Activated T-cell treated with anti-CD3 and anti-CD28 coated beads, Interleukin-2, amount 50 U/mL, for 72 hours (primary cell): Measurements from ENCODE around the gene GDF11. TPM values are rescaled to one million over a fixed set of nuclear protein-coding genes. Genes with fewer than 3 reads are reported as not detected.

ENCODE experiments used
- ATAC-seq, 2 donors: fragments of 150-1000 bp; cut with Tn5 transposase; replicated peaks in 1 of 2; 2 replicates each; pipeline ENCODE4 v1.10.0; 2021; ENCODE audit warnings: moderate library complexity in 2 of 2, mild to moderate bottlenecking in 1 of 2
- DNase-seq, 2 donors: peaks; one replicate each; pipeline ENCODE4 v3.0.0; 2021 to 2022; ENCODE audit warnings: mixed read lengths in 1 of 2
- H3K27ac Mint-ChIP-seq: one replicate; pipeline ENCODE4 v1.8.0; 2022; ENCODE audit warnings: mild to moderate bottlenecking, moderate library complexity, mixed read lengths
- H3K27me3 Mint-ChIP-seq: one replicate; pipeline ENCODE4 v1.8.0; 2022; ENCODE audit warnings: low read depth, mixed read lengths
- H3K36me3 Mint-ChIP-seq, 2 donors: one replicate each; pipeline ENCODE4 v1.8.0; 2022; ENCODE audit warnings: mixed read lengths in 2 of 2, mild to moderate bottlenecking in 1 of 2; ENCODE audit not compliant: insufficient read depth in 2 of 2
- H3K4me1 Mint-ChIP-seq: one replicate; pipeline ENCODE4 v1.8.0; 2022; ENCODE audit warnings: low read depth, mixed read lengths
- H3K4me3 Mint-ChIP-seq, 2 donors: one replicate each; pipeline ENCODE4 v1.8.0; 2022; ENCODE audit warnings: mild to moderate bottlenecking in 2 of 2, mixed read lengths in 2 of 2, moderate library complexity in 2 of 2
- H3K9me3 Mint-ChIP-seq, 2 donors: one replicate each; pipeline ENCODE4 v1.8.0; 2022; ENCODE audit warnings: mixed read lengths in 2 of 2
- total RNA-seq, 2 donors: library from RNA; stranded (reverse); gene quantifications; one replicate each; pipeline ENCODE4 v1.2.3, GENCODE V29; 2022

Gene GDF11
- total RNA-seq, 2 donors from 2014 or later = 3.4 to 4.8 TPM

DNA sequence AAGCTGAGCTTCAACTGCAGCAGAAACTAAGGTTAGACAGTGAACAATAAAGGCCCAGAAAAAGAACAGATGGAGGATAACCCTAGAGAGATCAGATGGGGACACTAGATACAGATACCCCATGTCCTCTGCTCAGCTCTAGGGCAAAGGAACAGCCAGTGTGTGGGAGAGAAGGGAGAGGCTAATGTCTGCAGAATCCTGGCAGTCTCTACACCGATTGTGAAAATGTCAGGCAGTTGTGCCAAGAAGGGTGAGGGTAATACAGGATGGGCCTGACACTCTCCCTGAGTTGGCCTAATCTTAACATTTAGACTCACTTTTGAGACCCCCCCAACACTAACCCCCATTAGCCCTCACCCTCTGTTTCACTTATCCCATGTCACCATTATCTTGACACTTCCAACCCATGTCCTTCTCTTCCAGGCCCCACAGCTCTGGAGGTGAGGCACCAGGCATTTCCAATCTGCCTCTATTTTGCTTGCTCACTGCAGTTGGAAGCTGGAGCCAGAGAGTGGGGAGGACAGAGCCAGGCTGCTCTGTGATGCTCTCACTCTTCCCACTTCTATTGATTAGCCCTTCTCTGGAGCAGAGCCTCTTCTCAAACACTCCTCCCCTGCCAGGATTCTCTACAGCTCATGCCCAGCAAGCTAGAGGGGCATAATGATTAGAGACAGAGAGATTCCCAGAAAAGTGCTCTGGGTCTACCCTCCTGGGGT is 30.1 kb upstream of the GDF11 start:
- Mint-ChIP-seq H3K27ac (no peak overlapping the region), H3K27me3 (peaks cover 23% of the 10 kb centered on the region), H3K9me3 (no peaks in the 10 kb centered on the region), H3K4me1 (peaks cover 36% of the 10 kb centered on the region), H3K36me3 (no peaks in the 10 kb centered on the region), H3K4me3 (no peak overlapping the region)
- ATAC-seq = no peak
- no peak for DNase-seq

DNA sequence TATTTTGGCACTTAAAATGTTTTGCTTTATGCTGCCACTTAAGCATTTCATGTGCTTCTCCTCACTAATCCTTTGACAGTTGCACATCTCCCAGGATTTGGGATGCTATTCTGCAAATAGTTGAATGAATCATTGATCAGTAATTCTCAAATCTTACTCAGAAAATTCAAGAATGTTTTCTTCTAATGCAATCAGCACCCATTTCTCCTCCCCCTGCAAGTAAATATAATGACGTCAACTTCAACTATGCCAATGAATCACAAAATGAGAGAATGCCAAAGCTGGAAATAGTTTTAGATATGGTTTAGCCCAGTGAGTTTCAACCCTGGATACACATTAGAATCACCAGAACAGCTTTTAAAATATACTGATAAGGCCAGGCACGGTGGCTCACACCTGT is 29.2 kb upstream of the GDF11 start:
- no peak overlapping the region for H3K4me3 Mint-ChIP-seq
- peaks cover 14% of the 10 kb centered on the region for H3K27me3 Mint-ChIP-seq
- no peaks in the 10 kb centered on the region for H3K36me3 Mint-ChIP-seq
- peaks cover 37% of the 10 kb centered on the region for H3K4me1 Mint-ChIP-seq
- DNase-seq (no peak), ATAC-seq (no peak)
- H3K9me3 Mint-ChIP-seq = no peaks in the 10 kb centered on the region
- peak overlapping the region; percentile 4 for H3K27ac Mint-ChIP-seq

GRCh38 chr12:55715169-55715764 is 27.7 kb upstream of the GDF11 start:
- Mint-ChIP-seq H3K4me3 (peak overlapping the region; percentile 98), H3K4me1 (peaks cover 36% of the 10 kb centered on the region), H3K9me3 (no peaks in the 10 kb centered on the region), H3K36me3 (no peaks in the 10 kb centered on the region), H3K27ac (peak overlapping the region; percentile 99), H3K27me3 (no peaks in the 10 kb centered on the region)
- DNase-seq (no peak), ATAC-seq (no peak)

- Mint-ChIP-seq H3K27ac (peak within 1 kb of the TSS; percentile 99), H3K4me1 (peaks cover 36% of the 10 kb centered on the region)
These were observed 26.9 kb upstream of the GDF11 start, which contains the start of gene BLOC1S1 for GRCh38 chr12:55715833-55716581. TSS of gene BLOC1S1 (plus strand) at chr12:55716046. CDS start at chr12:55716052, 6 bp downstream.

DNA sequence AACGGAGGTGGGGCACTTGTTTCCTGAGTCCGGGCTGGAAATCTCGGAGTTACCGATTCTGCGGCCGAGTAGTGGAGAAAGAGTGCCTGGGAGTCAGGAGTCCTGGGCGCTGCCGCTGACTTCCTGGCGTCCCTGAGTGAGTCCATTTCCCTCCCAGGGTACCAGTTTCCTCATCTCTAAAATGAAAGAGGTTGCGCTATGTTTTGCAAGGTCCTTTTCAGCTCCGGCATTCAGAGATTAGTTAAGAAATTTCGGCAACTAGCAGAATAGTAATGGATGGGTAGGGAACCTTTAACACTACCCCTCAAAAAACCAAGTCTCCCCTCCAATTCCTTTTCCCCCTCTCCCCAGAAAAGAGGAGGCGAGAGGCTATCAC is 26.4 kb upstream of the GDF11 start:
- no peaks in the 10 kb centered on the region for H3K27me3 Mint-ChIP-seq
- no peaks in the 10 kb centered on the region for H3K9me3 Mint-ChIP-seq
- H3K4me3 Mint-ChIP-seq = peak overlapping the region; percentile 98
- peak overlapping the region; percentile 99 for H3K27ac Mint-ChIP-seq
- H3K36me3 Mint-ChIP-seq = no peaks in the 10 kb centered on the region
- DNase-seq (no peak), ATAC-seq (no peak)
- H3K4me1 Mint-ChIP-seq = peaks cover 36% of the 10 kb centered on the region

More at GRCh38 chr12:55715833-55716581, 26.9 kb upstream of the GDF11 start, which contains the start of gene BLOC1S1:
- H3K36me3 Mint-ChIP-seq = no peaks in the 10 kb centered on the region
- no peaks in the 10 kb centered on the region for H3K27me3 Mint-ChIP-seq
- peak within 1 kb of the TSS; percentile 98 for H3K4me3 Mint-ChIP-seq
- ATAC-seq (peak; percentile 91 to 92), DNase-seq (peak; percentile 95 to 96)
- no peaks in the 10 kb centered on the region for H3K9me3 Mint-ChIP-seq

DNA sequence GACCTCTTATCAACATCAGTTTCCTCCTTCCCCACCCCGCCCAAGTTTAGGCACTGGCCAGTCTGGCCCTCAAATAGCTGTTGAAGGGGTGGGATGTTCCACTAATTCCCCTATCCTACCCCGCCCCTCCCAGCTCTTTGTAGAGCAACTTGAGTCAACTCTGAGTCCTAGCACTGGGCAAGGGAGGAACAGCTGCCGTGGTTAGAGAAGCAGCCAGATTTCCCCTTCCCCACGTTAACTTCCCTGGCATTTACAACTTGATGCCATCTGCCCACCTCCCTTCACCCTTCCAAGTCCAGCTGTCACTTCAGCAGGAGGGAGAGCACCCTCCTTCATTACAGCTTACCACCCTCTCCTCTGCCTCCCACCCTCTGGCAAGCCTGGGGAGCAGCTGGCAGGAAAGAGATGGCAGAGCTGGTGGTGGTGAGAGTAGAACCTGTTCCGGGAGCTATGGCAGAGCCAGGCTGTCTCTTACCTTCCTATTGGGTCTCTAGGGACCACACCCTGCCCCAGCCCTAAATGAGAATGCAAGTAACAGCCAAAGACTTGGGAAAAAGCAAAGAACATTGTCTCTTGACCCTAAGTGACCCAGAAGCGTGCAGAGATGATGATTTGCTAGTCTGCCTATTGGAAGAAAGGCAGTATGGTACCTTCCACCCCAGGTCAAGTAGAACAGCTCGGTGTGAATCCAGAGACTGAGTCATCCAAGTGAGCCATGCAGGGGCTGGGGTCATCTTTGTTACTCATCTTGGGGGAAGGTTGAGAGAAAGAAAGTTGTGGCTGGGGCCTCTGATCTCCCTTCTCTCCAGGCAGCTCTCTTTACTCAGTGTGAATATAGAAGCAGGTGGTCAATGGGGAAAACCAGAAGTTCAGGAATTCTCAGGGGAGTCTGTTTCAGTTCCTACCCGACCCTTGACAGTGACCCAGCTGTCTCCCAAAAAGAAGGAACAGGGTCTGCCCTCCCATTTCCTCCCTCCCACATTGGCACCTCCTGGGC is 25.6 kb upstream of the GDF11 start:
- peak; percentile 57 to 67 for DNase-seq

DNA sequence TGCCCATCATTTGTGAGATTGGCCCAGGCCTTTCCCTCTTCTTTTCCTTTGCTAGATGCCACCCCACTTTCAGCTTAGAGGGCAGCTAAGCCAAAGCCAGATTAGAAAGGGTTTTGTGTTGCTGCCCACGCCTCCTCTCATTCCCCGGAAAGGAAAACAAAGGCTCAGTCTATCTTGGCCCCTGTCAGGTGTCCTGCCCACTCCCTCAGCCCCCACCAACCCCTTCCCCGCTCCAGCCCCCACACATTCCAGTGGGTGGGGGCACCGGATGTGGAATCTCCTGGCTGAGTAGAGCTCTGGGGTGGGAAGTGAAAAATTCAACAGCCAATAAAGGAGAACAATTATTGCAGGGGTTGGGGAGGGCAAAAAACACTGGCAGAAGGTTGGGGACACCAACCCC is 24.9 kb upstream of the GDF11 start:
- H3K9me3 Mint-ChIP-seq = no peaks in the 10 kb centered on the region
- H3K4me3 Mint-ChIP-seq = peak overlapping the region; percentile 98
- DNase-seq = no peak
- no peaks in the 10 kb centered on the region for H3K36me3 Mint-ChIP-seq
- ATAC-seq = no peak
- peak overlapping the region; percentile 39 for H3K27ac Mint-ChIP-seq
- peaks cover 36% of the 10 kb centered on the region for H3K4me1 Mint-ChIP-seq
- H3K27me3 Mint-ChIP-seq = no peaks in the 10 kb centered on the region

More for the DNA sequence above, 25.6 kb upstream of the GDF11 start:
- peak overlapping the region; percentile 99 for H3K27ac Mint-ChIP-seq
- no peaks in the 10 kb centered on the region for H3K9me3 Mint-ChIP-seq
- no peaks in the 10 kb centered on the region for H3K36me3 Mint-ChIP-seq
- peaks cover 36% of the 10 kb centered on the region for H3K4me1 Mint-ChIP-seq
- no peaks in the 10 kb centered on the region for H3K27me3 Mint-ChIP-seq
- peak; percentile 65 to 68 for ATAC-seq
- H3K4me3 Mint-ChIP-seq = peak overlapping the region; percentile 98

- H3K9me3 Mint-ChIP-seq = no peaks in the 10 kb centered on the region
- no peak for ATAC-seq
These were observed 24.2 kb upstream of the GDF11 start for GRCh38 chr12:55718624-55719275.

GRCh38 chr12:55719371-55719770 is 23.6 kb upstream of the GDF11 start:
- DNase-seq (no peak), ATAC-seq (no peak)
- no peak overlapping the region for H3K27ac Mint-ChIP-seq
- H3K4me3 Mint-ChIP-seq = no peak overlapping the region
- no peaks in the 10 kb centered on the region for H3K27me3 Mint-ChIP-seq
- H3K9me3 Mint-ChIP-seq = no peaks in the 10 kb centered on the region
- H3K4me1 Mint-ChIP-seq = peaks cover 36% of the 10 kb centered on the region
- no peaks in the 10 kb centered on the region for H3K36me3 Mint-ChIP-seq

More at GRCh38 chr12:55718624-55719275, 24.2 kb upstream of the GDF11 start:
- no peaks in the 10 kb centered on the region for H3K27me3 Mint-ChIP-seq
- DNase-seq = no peak
- peak overlapping the region in 1 of 2 donors; percentile 29 for H3K4me3 Mint-ChIP-seq
- H3K4me1 Mint-ChIP-seq = peaks cover 36% of the 10 kb centered on the region
- H3K36me3 Mint-ChIP-seq = no peaks in the 10 kb centered on the region
- peak overlapping the region; percentile 11 for H3K27ac Mint-ChIP-seq

DNA sequence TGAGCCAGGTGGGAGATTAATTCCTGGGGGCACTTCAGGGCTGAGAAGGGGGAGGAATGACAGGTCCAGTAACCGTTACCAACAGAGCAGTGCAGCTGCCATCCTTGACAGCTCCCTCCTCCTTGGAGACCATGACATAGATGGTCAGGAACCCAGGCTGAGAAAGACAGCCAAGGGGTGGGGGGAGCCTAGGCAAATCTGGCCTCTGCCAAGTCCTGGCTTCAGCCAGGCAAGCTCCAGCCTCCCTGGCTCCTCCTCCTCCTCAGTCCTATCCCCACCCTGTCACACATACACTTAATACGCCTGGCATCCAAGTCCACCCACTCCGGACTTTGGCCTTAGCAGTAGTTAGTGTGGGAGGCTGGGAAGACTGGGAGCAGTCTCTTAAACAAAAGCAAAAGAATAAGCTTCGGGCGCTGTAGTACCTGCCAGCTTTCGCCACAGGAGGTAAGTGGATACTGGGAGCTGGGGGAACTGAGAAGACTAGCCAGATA is 22.8 kb upstream of the GDF11 start, which contains the start of gene RDH5:
RDH5 (plus strand) TSS at position 323 of the 494 bp plus-strand sequence. CDS start 792 bp downstream, outside the sequence.
- no peak within 1 kb of the TSS for H3K27ac Mint-ChIP-seq
- H3K9me3 Mint-ChIP-seq = no peaks in the 10 kb centered on the region
- H3K27me3 Mint-ChIP-seq = no peaks in the 10 kb centered on the region
- DNase-seq (no peak), ATAC-seq (no peak)
- no peak within 1 kb of the TSS for H3K4me3 Mint-ChIP-seq
- no peaks in the 10 kb centered on the region for H3K36me3 Mint-ChIP-seq
- H3K4me1 Mint-ChIP-seq = peaks cover 34% of the 10 kb centered on the region

DNA sequence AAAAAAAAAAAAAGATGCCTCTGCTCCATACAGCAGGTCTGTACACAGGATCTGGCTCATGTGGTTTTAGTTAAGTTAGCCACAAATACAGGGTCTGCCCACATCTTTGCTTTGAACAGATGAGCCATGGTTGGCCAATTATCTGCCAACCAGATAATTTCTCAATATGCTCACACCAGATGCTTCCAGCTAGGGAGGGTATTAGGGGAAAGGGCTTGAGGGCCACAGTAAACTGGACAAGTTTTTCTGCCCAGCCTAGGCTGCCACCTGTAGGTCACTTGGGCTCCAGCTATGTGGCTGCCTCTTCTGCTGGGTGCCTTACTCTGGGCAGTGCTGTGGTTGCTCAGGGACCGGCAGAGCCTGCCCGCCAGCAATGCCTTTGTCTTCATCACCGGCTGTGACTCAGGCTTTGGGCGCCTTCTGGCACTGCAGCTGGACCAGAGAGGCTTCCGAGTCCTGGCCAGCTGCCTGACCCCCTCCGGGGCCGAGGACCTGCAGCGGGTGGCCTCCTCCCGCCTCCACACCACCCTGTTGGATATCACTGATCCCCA is 22.0 kb upstream of the GDF11 start:
- Mint-ChIP-seq H3K36me3 (peaks cover 0 to 1% of the 10 kb centered on the region in 2 donors), H3K27me3 (no peaks in the 10 kb centered on the region), H3K4me3 (no peak overlapping the region), H3K4me1 (peaks cover 25% of the 10 kb centered on the region), H3K27ac (no peak overlapping the region), H3K9me3 (no peaks in the 10 kb centered on the region)
- ATAC-seq (no peak), DNase-seq (no peak)
